RWPE2 (cell line): ENCODE measurements around the gene THAP3.

Source experiments
- ATAC-seq: fragments of 200-7000 bp; cut with Tn5 transposase; 3 replicates; pipeline ENCODE4 v1.9.1; 2021; ENCODE audit warnings: low read depth
- DNase-seq: peaks from one replicate; pipeline ENCODE4 v3.0.0-alpha.2; 2020; ENCODE audit warnings: low spot score
- H3K27ac ChIP-seq: fragments of 450-650 bp; 2 replicates; pipeline ENCODE4 v1.5.1; 2017; ENCODE audit warnings: mild to moderate bottlenecking; ENCODE audit not compliant: poor library complexity, severe bottlenecking
- H3K27me3 ChIP-seq: fragments of 250-450 bp; sonication (Bioruptor Pico); 2 replicates; pipeline ENCODE4 v1.5.1; 2021; ENCODE audit warnings: mild to moderate bottlenecking, moderate library complexity; ENCODE audit not compliant: insufficient read depth, poor library complexity, severe bottlenecking
- H3K36me3 ChIP-seq: fragments of 250-450 bp; sonication (Bioruptor Pico); 2 replicates; pipeline ENCODE4 v1.5.1; 2020; ENCODE audit warnings: low read depth, mild to moderate bottlenecking, moderate library complexity
- H3K4me1 ChIP-seq: fragments of 250-450 bp; sonication (Bioruptor Pico); 2 replicates; pipeline ENCODE4 v1.5.1; 2021; ENCODE audit warnings: mild to moderate bottlenecking, moderate library complexity; ENCODE audit not compliant: insufficient read depth, poor library complexity, severe bottlenecking
- H3K4me3 ChIP-seq: fragments of 250-450 bp; sonication (Bioruptor Pico); 2 replicates; pipeline ENCODE4 v1.5.1; 2021; ENCODE audit warnings: mild to moderate bottlenecking, moderate library complexity; ENCODE audit not compliant: severe bottlenecking
- H3K9me3 ChIP-seq: fragments of 250-450 bp; sonication (Bioruptor Pico); 2 replicates; pipeline ENCODE4 v1.5.1; 2021; ENCODE audit warnings: mild to moderate bottlenecking, moderate library complexity; ENCODE audit not compliant: severe bottlenecking
- CTCF ChIP-seq: fragments of 450-650 bp; IDR thresholded peaks from one replicate; pipeline ENCODE4 v1.5.1; 2017; ENCODE audit warnings: mild to moderate bottlenecking, moderate library complexity; ENCODE audit not compliant: poor library complexity, severe bottlenecking

THAP3 gene

DNA sequence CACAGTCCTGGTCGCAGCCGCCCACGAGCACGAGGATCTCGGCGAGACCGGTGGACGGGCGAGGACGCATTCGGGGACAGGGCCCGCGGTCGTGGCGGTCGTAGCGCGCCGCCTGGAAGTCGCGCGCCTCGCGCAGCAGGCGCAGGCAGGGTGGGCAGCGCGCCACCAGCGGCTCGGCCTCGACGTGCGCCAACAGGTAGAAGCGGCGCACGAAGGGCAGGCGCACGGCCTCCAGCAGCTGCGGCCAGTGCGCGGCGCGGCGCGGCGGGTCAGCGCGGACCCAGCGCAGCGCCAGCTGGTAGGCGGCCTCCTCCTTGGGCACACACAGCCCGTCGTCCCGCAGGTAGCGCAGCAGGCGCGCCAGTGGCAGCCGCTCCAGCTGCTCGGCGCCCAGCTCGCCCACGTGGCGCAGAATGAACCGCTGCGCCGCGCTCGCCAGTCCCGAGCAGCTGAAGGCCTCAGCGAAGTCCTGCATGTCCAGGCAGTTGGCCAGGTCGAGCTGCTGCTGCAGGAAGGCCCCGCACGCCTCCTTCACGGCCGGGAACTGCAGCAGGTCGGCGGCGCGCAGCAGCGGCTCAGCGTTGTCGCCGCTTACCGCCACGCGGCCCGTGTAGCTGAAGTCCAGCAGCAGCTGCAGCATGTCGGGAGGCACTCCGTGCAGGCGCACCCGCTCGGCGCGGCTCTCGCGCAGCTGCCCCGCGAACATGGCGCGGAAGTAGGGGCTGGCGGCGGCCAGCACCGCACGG lies 22.6 kb upstream of the THAP3 start:
- Histone ChIP-seq H3K27me3 (no peaks in the 10 kb centered on the region), H3K9me3 (no peaks in the 10 kb centered on the region), H3K4me3 (peak overlapping the region; percentile 52), H3K27ac (peak overlapping the region; percentile 85), H3K36me3 (peaks cover 27% of the 10 kb centered on the region), H3K4me1 (peaks cover 25% of the 10 kb centered on the region)
- DNase-seq = no peak
- ATAC-seq = peak; percentile 22
- TF ChIP-seq CTCF = peak; percentile 17

- no peak for TF ChIP-seq CTCF
- DNase-seq (peak; percentile 83), ATAC-seq (peak; percentile 36)
- Histone ChIP-seq H3K36me3 (peaks cover 20% of the 10 kb centered on the region), H3K27ac (peak within 1 kb of the TSS; percentile 85), H3K4me1 (peaks cover 25% of the 10 kb centered on the region), H3K27me3 (no peaks in the 10 kb centered on the region), H3K4me3 (peak within 1 kb of the TSS; percentile 52), H3K9me3 (no peaks in the 10 kb centered on the region)
These were observed 21.9 kb upstream of the THAP3 start, which contains the start of gene KLHL21 for GRCh38 chr1:6602669-6603237. KLHL21 (minus strand) TSS chr1:6602869; CDS start chr1:6602817, 52 bp downstream.

DNA sequence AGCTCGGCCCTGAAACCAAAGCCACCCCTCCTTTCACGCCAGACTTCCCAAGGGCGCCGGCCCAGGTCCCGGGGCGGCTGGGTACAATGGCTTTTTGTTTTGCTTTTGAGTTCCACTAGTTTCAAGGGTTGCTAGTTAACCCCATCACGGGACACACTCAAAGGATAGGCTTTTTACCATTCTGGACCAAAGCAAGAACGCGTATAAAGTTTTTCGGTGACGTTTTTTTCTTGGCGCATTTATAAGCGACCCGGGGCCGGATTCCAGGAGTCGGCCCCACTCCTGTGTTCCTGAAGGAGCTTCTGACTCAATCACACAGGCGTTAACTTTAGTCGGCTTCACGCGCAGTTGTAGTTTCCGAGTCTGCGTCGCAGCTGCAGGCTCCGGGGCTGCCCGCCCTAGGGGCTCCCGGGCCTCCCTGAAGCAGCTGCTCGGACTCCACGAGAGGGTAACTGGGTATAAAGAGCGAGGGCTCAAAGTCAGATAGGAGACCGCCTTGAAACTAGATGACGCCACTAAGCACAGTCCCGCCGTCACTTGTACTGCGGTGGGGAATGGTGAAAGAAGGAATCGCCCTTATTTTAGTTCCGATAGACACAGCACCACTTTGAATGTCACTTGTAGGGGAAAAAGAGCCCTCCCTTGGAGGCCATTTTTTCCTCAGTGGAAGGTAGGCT lies 21.3 kb upstream of the THAP3 start:
- peak; percentile 3; the same call in 1 of the 3 replicates for ATAC-seq
- H3K4me1 ChIP-seq = peaks cover 25% of the 10 kb centered on the region
- no peaks in the 10 kb centered on the region for H3K27me3 ChIP-seq
- H3K9me3 ChIP-seq = no peaks in the 10 kb centered on the region
- DNase-seq = no peak
- peak overlapping the region; percentile 52 for H3K4me3 ChIP-seq
- no peak for TF ChIP-seq CTCF
- peak overlapping the region; percentile 85 for H3K27ac ChIP-seq
- peaks cover 14% of the 10 kb centered on the region for H3K36me3 ChIP-seq

- ATAC-seq = no peak
- no peaks in the 10 kb centered on the region for H3K9me3 ChIP-seq
- peak overlapping the region; percentile 85 for H3K27ac ChIP-seq
- no peak for TF ChIP-seq CTCF
- no peak for DNase-seq
- peak overlapping the region; percentile 52 for H3K4me3 ChIP-seq
- H3K27me3 ChIP-seq = no peaks in the 10 kb centered on the region
- H3K4me1 ChIP-seq = peaks cover 23% of the 10 kb centered on the region
- peaks cover 8% of the 10 kb centered on the region for H3K36me3 ChIP-seq
These were observed 20.6 kb upstream of the THAP3 start for GRCh38 chr1:6603915-6604558.
